Measurements from ENCODE around the gene RBFOX1. TPM values are rescaled to one million over a fixed set of nuclear protein-coding genes. Genes with fewer than 3 reads are reported as not detected.
A peak's percentile ranks its signal among the peaks of the same experiment; 100 is the strongest.

RBFOX1 gene
- total and polyA plus RNA-seq, 9 donors: 0.28 to 2.6 (median 0.48) TPM; not detected in 2

GRCh38 chr16:7361416-7362129 lies 28.9 kb downstream of the RBFOX1 start:
- TF ChIP-seq POLR2A (IDR thresholded peaks at IDR 0.05): no peak
- TF ChIP-seq CTCF (IDR thresholded peaks at IDR 0.05): no peak
- TF ChIP-seq EP300 (IDR thresholded peaks at IDR 0.05): no peak
- no peak for DNase-seq
- H3K27ac ChIP-seq: no peak overlapping the region
- H3K4me1 ChIP-seq (ENCODE audit: insufficient read depth): no peaks in the 10 kb centered on the region
- intact Hi-C loops (cut with DNase I): no loop called here
- no peak overlapping the region for H3K4me3 ChIP-seq
- WGBS, 3 donors: 85 to 92% (median 91%) methylated on average over 10 of the region's 10 CpGs
- H3K27me3 ChIP-seq: no peaks in the 10 kb centered on the region
- no peaks in the 10 kb centered on the region for H3K36me3 ChIP-seq
- H3K9me3 ChIP-seq: no peaks in the 10 kb centered on the region

GRCh38 chr16:7362231-7362630 lies 29.6 kb downstream of the RBFOX1 start:
- no peaks in the 10 kb centered on the region for H3K9me3 ChIP-seq
- no peak overlapping the region for H3K27ac ChIP-seq
- WGBS, 3 donors: 93 to 96% (median 94%) methylated on average over 6 of the region's 6 CpGs
- no peaks in the 10 kb centered on the region for H3K27me3 ChIP-seq
- TF ChIP-seq EP300 (IDR thresholded peaks at IDR 0.05) (no peak), CTCF (IDR thresholded peaks at IDR 0.05) (no peak), POLR2A (IDR thresholded peaks at IDR 0.05) (no peak)
- intact Hi-C loops (cut with DNase I): no loop called here
- DNase-seq: no peak
- no peaks in the 10 kb centered on the region for H3K4me1 ChIP-seq (ENCODE audit: insufficient read depth)
- H3K36me3 ChIP-seq: no peaks in the 10 kb centered on the region
- H3K4me3 ChIP-seq: no peak overlapping the region

GRCh38 chr16:7363422-7364417 lies 31.1 kb downstream of the RBFOX1 start:
- H3K27me3 ChIP-seq: no peaks in the 10 kb centered on the region
- no peaks in the 10 kb centered on the region for H3K36me3 ChIP-seq
- 35 to 39% (median 39%) methylated on average over 18 of the region's 18 CpGs for WGBS, 3 donors
- no peaks in the 10 kb centered on the region for H3K4me1 ChIP-seq (ENCODE audit: insufficient read depth)
- DNase-seq: peak in 1 of 5 donors; percentile 43
- no peak overlapping the region for H3K4me3 ChIP-seq
- no peaks in the 10 kb centered on the region for H3K9me3 ChIP-seq
- no peak overlapping the region for H3K27ac ChIP-seq
- intact Hi-C loops (cut with DNase I): no loop called here
- TF ChIP-seq EP300 (IDR thresholded peaks at IDR 0.05): no peak
- TF ChIP-seq CTCF (IDR thresholded peaks at IDR 0.05): no peak
- TF ChIP-seq POLR2A (IDR thresholded peaks at IDR 0.05): no peak

GRCh38 chr16:7366041-7366440 lies 33.4 kb downstream of the RBFOX1 start:
- H3K27ac ChIP-seq: no peak overlapping the region
- no peaks in the 10 kb centered on the region for H3K27me3 ChIP-seq
- H3K4me3 ChIP-seq: no peak overlapping the region
- intact Hi-C loops (cut with DNase I): no loop called here
- no peak for DNase-seq
- 70 to 76% (median 76%) methylated on average over 7 of the region's 7 CpGs for WGBS, 3 donors
- no peaks in the 10 kb centered on the region for H3K4me1 ChIP-seq (ENCODE audit: insufficient read depth)
- no peaks in the 10 kb centered on the region for H3K9me3 ChIP-seq
- TF ChIP-seq CTCF (IDR thresholded peaks at IDR 0.05) (no peak), EP300 (IDR thresholded peaks at IDR 0.05) (no peak), POLR2A (IDR thresholded peaks at IDR 0.05) (no peak)
- no peaks in the 10 kb centered on the region for H3K36me3 ChIP-seq

Measured in ovary (tissue), 9 donors.